ENCODE data around the gene NPDC1. TPM values are rescaled to one million over a fixed set of nuclear protein-coding genes. Genes with fewer than 3 reads are reported as not detected.

Gene NPDC1
- total and polyA plus RNA-seq, 2 of the 8 experiments (the other 6 are each of a cell fraction or from before 2014, with no cell fraction given), result 26.2 to 44.1 TPM

GRCh38 chr9:137086531-137087408, 40.8 kb upstream of the NPDC1 start, which contains the start of gene MAN1B1 (continued):
- TF ChIP-seq, protein P1, sequence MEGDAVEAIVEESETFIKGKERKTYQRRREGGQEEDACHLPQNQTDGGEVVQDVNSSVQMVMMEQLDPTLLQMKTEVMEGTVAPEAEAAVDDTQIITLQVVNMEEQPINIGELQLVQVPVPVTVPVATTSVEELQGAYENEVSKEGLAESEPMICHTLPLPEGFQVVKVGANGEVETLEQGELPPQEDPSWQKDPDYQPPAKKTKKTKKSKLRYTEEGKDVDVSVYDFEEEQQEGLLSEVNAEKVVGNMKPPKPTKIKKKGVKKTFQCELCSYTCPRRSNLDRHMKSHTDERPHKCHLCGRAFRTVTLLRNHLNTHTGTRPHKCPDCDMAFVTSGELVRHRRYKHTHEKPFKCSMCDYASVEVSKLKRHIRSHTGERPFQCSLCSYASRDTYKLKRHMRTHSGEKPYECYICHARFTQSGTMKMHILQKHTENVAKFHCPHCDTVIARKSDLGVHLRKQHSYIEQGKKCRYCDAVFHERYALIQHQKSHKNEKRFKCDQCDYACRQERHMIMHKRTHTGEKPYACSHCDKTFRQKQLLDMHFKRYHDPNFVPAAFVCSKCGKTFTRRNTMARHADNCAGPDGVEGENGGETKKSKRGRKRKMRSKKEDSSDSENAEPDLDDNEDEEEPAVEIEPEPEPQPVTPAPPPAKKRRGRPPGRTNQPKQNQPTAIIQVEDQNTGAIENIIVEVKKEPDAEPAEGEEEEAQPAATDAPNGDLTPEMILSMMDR (IDR thresholded peaks at IDR 0.05; ENCODE audit: control extremely low read depth in 1 of 3, insufficient read depth in 1 of 3, low read depth in 1 of 3, low read length in 3 of 3), result peak in 1 of 3 experiments; percentile 6; a peak in 1 of 4 replicates
- TF ChIP-seq SIX5 (IDR thresholded peaks at IDR 0.05; ENCODE audit: low read depth, low read length) (no peak), SUZ12 (IDR thresholded peaks at IDR 0.05; ENCODE audit: low read length) (no peak), SIRT6 (IDR thresholded peaks at IDR 0.05; ENCODE audit: low read length) (no peak), CHD7 (IDR thresholded peaks at IDR 0.05; ENCODE audit: insufficient replicate concordance, low read length) (no peak), PHF8 (conservative IDR thresholded peaks at IDR 0.05; ENCODE audit: low read depth, low read length) (peak; percentile 46)
